Measurements from ENCODE around the gene RSPRY1.

Gene RSPRY1

GRCh38 chr16:57152096-57153093 lies 33.7 kb upstream of the RSPRY1 start:
- DNase-seq (ENCODE audit: insufficient read length, low spot score) (no peak), FAIRE-seq (no peak)

DNA sequence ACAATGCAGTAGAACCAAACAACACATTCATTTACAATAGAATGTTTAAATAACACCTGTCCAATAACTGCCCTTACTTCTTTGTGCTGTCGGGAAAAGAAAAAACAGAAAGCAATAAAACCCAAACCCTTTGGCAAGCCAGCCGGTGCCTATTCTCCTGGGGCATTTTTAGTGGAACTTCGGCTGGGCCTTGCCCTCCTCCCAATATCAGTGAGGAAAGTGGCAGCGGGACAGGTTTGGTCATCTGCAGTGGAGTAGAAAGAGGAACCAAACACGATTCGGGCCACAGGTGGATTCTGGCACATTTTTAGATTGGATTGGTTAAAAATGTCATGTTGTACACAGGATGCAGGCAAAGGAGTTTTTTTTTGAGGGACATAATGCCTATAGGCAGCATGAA lies 32.3 kb upstream of the RSPRY1 start:
- DNase-seq (ENCODE audit: insufficient read length, low spot score) = no peak
- FAIRE-seq = no peak

DNA sequence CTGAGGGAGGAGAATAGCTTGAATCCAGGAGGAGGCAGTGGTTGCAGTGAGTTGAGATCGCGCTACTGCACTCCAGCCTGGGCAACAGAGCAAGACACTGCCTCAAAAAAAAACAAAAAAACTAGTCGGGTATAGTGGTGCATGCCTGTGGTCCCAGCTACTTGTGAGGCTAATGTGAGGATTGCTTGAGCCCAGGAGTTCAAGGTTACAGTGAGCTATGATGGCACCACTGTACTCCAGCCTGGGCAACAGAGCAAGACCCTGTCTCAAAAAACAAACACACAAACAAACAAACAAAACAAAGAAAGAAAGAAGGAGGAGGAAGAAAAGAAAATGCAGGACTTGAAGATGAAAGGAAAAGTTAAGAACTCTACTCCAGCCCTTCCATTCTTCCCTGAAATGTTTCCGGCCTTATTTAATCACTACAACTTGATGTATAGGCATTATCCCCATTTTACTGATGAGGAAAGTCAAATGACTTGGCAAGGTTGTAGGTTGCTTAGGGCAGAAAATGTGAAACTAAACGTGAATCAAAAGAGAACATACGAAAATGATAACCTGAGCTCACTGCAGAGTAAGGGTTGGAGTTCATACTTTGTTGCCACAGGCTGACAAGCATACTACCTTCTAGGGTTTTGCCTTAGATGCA lies 30.3 kb upstream of the RSPRY1 start:
- FAIRE-seq (no peak), DNase-seq (ENCODE audit: insufficient read length, low spot score) (no peak)

- no peak for FAIRE-seq
- no peak for DNase-seq (ENCODE audit: insufficient read length, low spot score)
Measured at GRCh38 chr16:57156351-57156703, 29.8 kb upstream of the RSPRY1 start.

- DNase-seq (ENCODE audit: insufficient read length, low spot score) (no peak), FAIRE-seq (no peak)
Measured at GRCh38 chr16:57157533-57157932, 28.6 kb upstream of the RSPRY1 start.

DNA sequence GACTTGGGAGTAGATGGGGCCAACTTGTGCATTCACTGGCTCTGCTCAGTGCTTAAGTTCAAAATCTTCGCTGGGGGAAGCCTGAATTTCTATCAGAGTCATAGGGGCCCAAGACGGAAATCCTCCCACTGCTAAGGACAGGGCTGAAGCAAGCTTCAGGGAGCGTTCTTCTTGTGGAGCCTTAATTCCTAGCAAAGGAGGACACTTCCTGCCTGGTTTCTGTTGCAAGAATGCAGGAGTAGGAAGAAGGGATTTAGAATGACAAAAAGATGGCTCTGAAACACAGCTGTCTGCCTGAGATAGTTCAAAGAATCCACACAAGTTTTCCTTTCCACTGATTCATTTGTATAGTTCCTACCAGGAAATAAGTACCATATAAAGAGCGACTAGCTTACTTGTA lies 26.7 kb upstream of the RSPRY1 start:
- no peak for FAIRE-seq
- no peak for DNase-seq (ENCODE audit: insufficient read length, low spot score)

DNA sequence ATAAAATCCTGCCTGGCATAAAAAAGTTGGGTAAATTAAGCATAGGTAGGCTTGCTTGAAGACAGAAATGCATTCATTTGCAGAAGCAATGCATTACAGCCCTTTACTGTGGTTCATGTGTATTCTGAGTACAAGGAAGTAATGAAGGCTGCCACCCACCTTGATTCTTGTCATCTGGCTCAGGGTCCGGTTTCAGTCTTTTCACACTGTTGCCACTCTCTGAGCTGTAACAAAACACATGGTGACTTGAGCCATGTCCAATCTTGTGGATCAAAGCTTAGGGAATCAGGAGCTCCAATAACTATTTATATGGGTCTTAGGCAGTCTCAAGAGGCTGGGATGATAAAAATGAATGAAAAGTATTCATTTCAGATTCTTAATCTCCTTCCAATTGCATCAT lies 22.3 kb upstream of the RSPRY1 start:
- FAIRE-seq = no peak

GRCh38 chr16:57165483-57165882 lies 20.6 kb upstream of the RSPRY1 start:
- no peak for FAIRE-seq

More for the DNA sequence above, 22.3 kb upstream of the RSPRY1 start:
- DNase-seq (ENCODE audit: insufficient read length, low spot score) = no peak

GRCh38 chr16:57165938-57166337 lies 20.2 kb upstream of the RSPRY1 start:
- no peak for DNase-seq (ENCODE audit: insufficient read length, low spot score)
- no peak for FAIRE-seq

More at GRCh38 chr16:57165483-57165882, 20.6 kb upstream of the RSPRY1 start:
- no peak for DNase-seq (ENCODE audit: insufficient read length, low spot score)

- FAIRE-seq = no peak
- DNase-seq (ENCODE audit: insufficient read length, low spot score) = no peak
Measured at GRCh38 chr16:57166451-57166850, 19.7 kb upstream of the RSPRY1 start.

GRCh38 chr16:57166951-57167350 lies 19.2 kb upstream of the RSPRY1 start:
- no peak for FAIRE-seq

DNA sequence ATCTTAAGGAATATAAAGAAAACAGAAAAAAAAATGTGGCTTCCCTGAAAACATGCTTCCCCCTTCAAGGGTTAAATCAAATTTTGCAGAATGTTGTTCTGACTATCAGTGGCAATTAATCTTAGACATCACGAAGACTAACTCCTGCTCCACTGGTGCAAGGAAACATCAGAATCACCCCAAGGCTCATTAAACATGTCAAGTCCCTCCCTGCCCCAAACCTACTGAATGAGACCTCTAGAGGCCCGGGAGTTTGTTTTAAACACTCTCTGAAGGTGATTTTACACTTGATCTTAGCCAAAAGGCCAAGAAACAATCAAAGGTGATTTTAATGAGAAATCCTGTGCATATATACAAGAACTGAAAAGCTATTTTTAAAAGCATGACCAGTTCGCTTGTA lies 18.6 kb upstream of the RSPRY1 start:
- FAIRE-seq (no peak), DNase-seq (ENCODE audit: insufficient read length, low spot score) (no peak)

More at GRCh38 chr16:57166951-57167350, 19.2 kb upstream of the RSPRY1 start:
- no peak for DNase-seq (ENCODE audit: insufficient read length, low spot score)

GRCh38 chr16:57167953-57168352 lies 18.2 kb upstream of the RSPRY1 start:
- FAIRE-seq (peak; percentile 40), DNase-seq (ENCODE audit: insufficient read length, low spot score) (peak; percentile 59)

DNA sequence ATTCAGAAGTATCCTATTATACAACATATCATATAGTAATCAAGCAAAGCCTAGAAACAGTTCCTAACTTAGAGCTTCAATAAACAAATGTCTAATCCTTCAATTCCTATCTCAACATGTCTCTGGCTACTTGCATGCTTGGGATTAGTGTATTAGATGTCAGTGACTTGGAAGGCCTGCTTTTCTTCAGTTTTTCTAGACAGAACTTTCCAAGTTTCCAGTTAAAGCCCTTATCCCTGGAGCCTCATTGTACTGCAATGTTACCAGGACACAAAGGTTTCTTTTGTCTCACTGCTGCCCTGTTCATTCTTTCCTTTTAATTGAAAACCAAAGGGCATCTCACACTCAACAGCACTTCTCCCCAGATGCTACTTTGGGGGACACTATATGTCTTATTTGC lies 16.8 kb upstream of the RSPRY1 start:
- no peak for FAIRE-seq
- no peak for DNase-seq (ENCODE audit: insufficient read length, low spot score)

DNA sequence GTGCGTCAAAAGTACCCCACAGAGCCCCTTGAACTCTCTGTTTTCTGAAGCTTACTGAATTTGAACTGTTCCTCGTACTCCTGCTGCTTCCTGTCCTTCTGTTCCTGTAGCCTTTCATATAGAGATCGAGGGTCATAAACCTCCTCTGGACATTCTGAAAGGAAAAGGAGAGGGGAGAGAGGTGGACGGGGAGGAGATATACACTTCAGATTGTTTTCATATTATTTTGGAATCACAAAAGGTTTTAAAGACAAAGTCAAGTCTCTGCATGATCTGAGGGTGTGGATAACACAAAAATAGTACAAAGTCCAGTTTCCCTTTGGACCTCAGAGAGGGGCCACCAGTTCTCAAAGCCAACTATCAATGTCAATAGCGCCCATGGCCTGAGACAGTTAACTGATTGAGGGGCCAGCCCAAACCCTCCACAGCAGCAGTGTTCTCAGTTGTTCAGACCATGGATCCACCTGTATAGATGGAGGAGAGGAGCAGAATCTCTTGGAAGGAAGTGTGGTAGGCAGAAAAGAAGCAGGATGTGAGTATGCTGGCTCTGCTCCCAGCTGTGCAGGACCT lies 13.3 kb upstream of the RSPRY1 start:
- no peak for FAIRE-seq
- DNase-seq (ENCODE audit: insufficient read length, low spot score) = no peak

DNA sequence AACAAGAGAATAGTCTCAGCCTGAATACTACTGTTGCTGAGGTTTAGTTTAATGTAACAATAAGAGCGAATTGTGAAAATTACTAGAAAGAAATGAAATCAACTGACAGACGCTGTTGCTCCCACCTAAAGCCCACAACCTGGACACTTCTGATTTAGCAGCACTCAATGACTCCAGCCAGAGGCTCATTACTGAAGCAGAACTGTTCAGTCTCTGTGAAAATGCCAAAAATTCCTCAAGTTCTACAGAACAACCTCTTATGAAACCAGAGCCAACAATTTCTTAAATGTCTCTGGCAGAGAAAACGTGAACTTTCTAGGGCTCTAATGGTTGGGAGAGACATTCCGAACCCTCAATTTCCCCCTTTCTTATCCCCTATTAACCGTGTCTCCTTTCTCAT lies 10.2 kb upstream of the RSPRY1 start:
- DNase-seq (ENCODE audit: insufficient read length, low spot score) = no peak
- FAIRE-seq = no peak

DNA sequence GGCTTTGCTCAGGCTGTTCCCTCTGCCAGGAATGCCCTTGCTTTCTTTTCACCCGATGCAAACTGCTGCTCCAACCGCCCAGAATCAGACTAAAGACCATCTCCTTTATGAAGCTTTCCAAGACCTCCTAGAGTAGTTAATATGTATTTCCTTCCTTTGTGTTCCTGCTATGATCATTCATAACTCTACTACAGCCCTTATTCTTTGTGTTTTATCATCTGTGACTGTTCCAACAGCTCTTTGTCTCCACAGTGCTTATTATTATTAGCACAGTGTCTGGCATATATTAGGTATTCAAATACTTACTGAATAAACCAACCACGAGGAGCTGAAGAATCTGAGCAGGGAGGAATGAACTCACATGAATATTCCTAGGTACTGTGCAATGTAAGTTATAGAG lies 7.9 kb upstream of the RSPRY1 start:
- FAIRE-seq = no peak
- DNase-seq (ENCODE audit: insufficient read length, low spot score) = no peak

DNA sequence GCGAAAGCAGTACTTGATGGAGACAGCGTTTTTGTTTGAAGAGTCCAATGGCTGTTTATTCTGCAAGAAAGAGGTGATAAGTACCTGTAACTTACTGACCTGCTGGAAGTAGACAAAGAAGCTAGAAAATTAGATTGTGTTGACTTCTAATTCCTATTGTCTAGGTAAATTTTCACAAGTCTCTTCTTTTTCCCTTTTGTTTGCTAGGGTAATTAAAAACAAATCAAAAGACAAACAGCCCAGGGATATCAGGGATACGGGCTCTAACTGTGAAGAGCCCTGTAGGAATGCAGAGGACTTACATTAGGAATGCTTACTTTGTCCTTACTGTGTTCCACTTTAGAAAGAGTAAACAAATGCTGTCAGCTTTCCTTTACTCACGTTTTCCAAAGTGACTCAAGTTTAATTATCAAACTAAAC lies 7.3 kb upstream of the RSPRY1 start:
- DNase-seq (ENCODE audit: insufficient read length, low spot score) (no peak), FAIRE-seq (no peak)

DNA sequence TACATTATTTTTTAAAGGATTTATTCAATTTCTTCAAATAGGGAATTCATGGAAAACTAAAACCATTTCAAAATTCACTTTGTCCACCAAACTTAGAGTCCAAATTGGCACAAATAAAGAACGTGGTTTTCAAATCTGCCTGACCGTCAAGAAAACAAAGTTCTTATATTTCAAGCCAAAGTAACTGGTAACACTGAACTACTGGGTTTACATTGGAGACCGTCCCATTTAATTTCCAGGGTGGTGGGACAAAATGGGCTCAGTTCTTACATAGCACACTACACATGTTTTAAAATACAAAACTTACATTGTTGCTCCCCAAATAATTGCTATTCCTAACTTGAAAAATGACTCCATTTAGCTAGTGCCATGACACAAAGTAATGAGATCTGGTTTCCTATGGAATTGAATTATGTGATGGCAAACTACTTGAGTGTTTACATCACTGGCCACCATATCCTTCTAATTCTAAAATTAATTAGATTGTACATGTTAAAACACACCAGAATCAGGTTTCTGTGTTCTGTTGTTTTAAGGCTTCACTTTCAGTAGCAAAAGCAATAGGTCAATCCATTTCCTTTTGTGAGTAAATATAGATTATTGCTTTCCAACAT lies 6.8 kb upstream of the RSPRY1 start:
- FAIRE-seq (no peak), DNase-seq (ENCODE audit: insufficient read length, low spot score) (no peak)

GRCh38 chr16:57184113-57184512 lies 2.0 kb upstream of the RSPRY1 start:
- no peak for FAIRE-seq
- DNase-seq (ENCODE audit: insufficient read length, low spot score) = no peak

GRCh38 chr16:57184887-57185445 lies 1.2 kb upstream of the RSPRY1 start:
- DNase-seq (ENCODE audit: insufficient read length, low spot score) = no peak
- no peak for FAIRE-seq

Measured in HTR-8/SVneo (cell line).